Measurements from ENCODE around the gene HOXC9. TPM values are rescaled to one million over a fixed set of nuclear protein-coding genes. Genes with fewer than 3 reads are reported as not detected.
A peak's percentile ranks its signal among the peaks of the same experiment; 100 is the strongest.

HOXC9 gene
- total RNA-seq, 4 donors from 2014 or later: 13.6 to 37.7 (median 26.3) TPM

- no peaks in the 10 kb centered on the region for H3K27me3 ChIP-seq
- no peaks in the 10 kb centered on the region for H3K36me3 ChIP-seq
- DNase-seq (no peak), ATAC-seq (no peak)
- peak overlapping the region; percentile 94 to 100 (median 98) for H3K27ac ChIP-seq
- intact Hi-C loops (cut with DNase I; ENCODE audit: low total_unique reads): no loop called here
- H3K4me3 ChIP-seq: peak overlapping the region; percentile 45 to 62 (median 60)
- in situ Hi-C loops (cut with MboI; ENCODE audit: low sequenced_read_pairs in 4 of 4): loop anchor here in 1 of 4 donors (5.0 kb wide), 1 partner anchor 162 kb away; no protein-coding TSS in a partner anchor
- TF ChIP-seq CTCF (IDR thresholded peaks at IDR 0.05 in 4 of 5, conservative IDR thresholded peaks at IDR 0.05 in 1 of 5) (no peak), POLR2A (IDR thresholded peaks at IDR 0.05) (no peak)
- H3K9me3 ChIP-seq: no peaks in the 10 kb centered on the region
- peaks cover 30 to 43% of the 10 kb centered on the region in 2 donors for H3K4me1 ChIP-seq
These were observed 30.5 kb downstream of the HOXC9 start for GRCh38 chr12:54030442-54030801.

- intact Hi-C loops (cut with DNase I; ENCODE audit: low total_unique reads) (no loop called here), in situ Hi-C loops (cut with MboI; ENCODE audit: low sequenced_read_pairs in 4 of 4) (loop anchor here in 1 of 4 donors (5.0 kb wide), 1 partner anchor 161 kb away; no protein-coding TSS in a partner anchor)
- ATAC-seq: no peak
- no peaks in the 10 kb centered on the region for H3K27me3 ChIP-seq
- H3K27ac ChIP-seq: peak overlapping the region; percentile 94 to 100 (median 98)
- TF ChIP-seq POLR2A (IDR thresholded peaks at IDR 0.05) (peak in 1 of 2 donors; percentile 7), CTCF (IDR thresholded peaks at IDR 0.05 in 4 of 5, conservative IDR thresholded peaks at IDR 0.05 in 1 of 5) (no peak)
- peaks cover 25 to 38% of the 10 kb centered on the region in 2 donors for H3K4me1 ChIP-seq
- no peaks in the 10 kb centered on the region for H3K9me3 ChIP-seq
- peak in 1 of 2 donors; percentile 35 for DNase-seq
- peak overlapping the region; percentile 42 to 62 (median 53) for H3K4me3 ChIP-seq
- no peaks in the 10 kb centered on the region for H3K36me3 ChIP-seq
These were observed 31.0 kb downstream of the HOXC9 start for GRCh38 chr12:54030889-54031471.

- Histone ChIP-seq H3K4me1 (peaks cover 20 to 34% of the 10 kb centered on the region in 2 donors), H3K4me3 (peak overlapping the region in 3 of 4 donors; percentile 42 to 61 (median 45)), H3K36me3 (no peaks in the 10 kb centered on the region), H3K27ac (peak overlapping the region; percentile 94 to 100 (median 98)), H3K27me3 (no peaks in the 10 kb centered on the region), H3K9me3 (no peaks in the 10 kb centered on the region)
- ATAC-seq (no peak), DNase-seq (peak in 1 of 2 donors; percentile 12)
- intact Hi-C loops (cut with DNase I; ENCODE audit: low total_unique reads) (no loop called here), in situ Hi-C loops (cut with MboI; ENCODE audit: low sequenced_read_pairs in 4 of 4) (loop anchor here in 1 of 4 donors (5.0 kb wide), 1 partner anchor 161 kb away; no protein-coding TSS in a partner anchor)
- TF ChIP-seq CTCF (IDR thresholded peaks at IDR 0.05 in 4 of 5, conservative IDR thresholded peaks at IDR 0.05 in 1 of 5) (no peak), POLR2A (IDR thresholded peaks at IDR 0.05) (no peak)
These were observed 31.5 kb downstream of the HOXC9 start for GRCh38 chr12:54031480-54031879.

- H3K4me3 ChIP-seq: peak overlapping the region in 2 of 4 donors; percentile 65 to 71
- no peaks in the 10 kb centered on the region for H3K27me3 ChIP-seq
- H3K4me1 ChIP-seq: peaks cover 16 to 32% of the 10 kb centered on the region in 2 donors
- no peak for DNase-seq
- in situ Hi-C loops (cut with MboI; ENCODE audit: low sequenced_read_pairs in 4 of 4) (loop anchor here in 1 of 4 donors (5.0 kb wide), 1 partner anchor 160 kb away; no protein-coding TSS in a partner anchor), intact Hi-C loops (cut with DNase I; ENCODE audit: low total_unique reads) (loop anchor here (1.0 kb wide), 1 partner anchor 159 kb away; no protein-coding TSS in a partner anchor)
- ATAC-seq: no peak
- H3K9me3 ChIP-seq: no peaks in the 10 kb centered on the region
- H3K36me3 ChIP-seq: no peaks in the 10 kb centered on the region
- H3K27ac ChIP-seq: peak overlapping the region; percentile 94 to 100 (median 98)
- no peak for TF ChIP-seq POLR2A (IDR thresholded peaks at IDR 0.05)
- TF ChIP-seq CTCF (IDR thresholded peaks at IDR 0.05 in 4 of 5, conservative IDR thresholded peaks at IDR 0.05 in 1 of 5): no peak
These were observed 32.2 kb downstream of the HOXC9 start for GRCh38 chr12:54032086-54032619.
